Karpas-422 (cell line): Measurements from ENCODE around the gene CORO7. TPM values are rescaled to one million over a fixed set of nuclear protein-coding genes. Genes with fewer than 3 reads are reported as not detected.

Experiments
- DNase-seq: peaks from one replicate; pipeline ENCODE4 v3.0.0-alpha.2; 2015
- H2AFZ ChIP-seq: fragments of 200-600 bp; sonication (generic); 2 replicates; pipeline ENCODE4 v1.6.1; 2014; ENCODE audit warnings: antibody characterized with exemption, low read length, mixed read lengths
- H3K27ac ChIP-seq: fragments of 200-600 bp; sonication (generic); 2 replicates; pipeline ENCODE4 v1.5.1; 2014; ENCODE audit warnings: mild to moderate bottlenecking, low read length, moderate library complexity
- H3K27me3 ChIP-seq: fragments of 200-600 bp; sonication (generic); 2 replicates; pipeline ENCODE4 v1.6.1; 2014; ENCODE audit warnings: low read length, mixed read lengths
- H3K36me3 ChIP-seq: fragments of 200-600 bp; sonication (generic); 2 replicates; pipeline ENCODE4 v1.6.1; 2014; ENCODE audit warnings: low read length, mixed read lengths; ENCODE audit not compliant: insufficient read depth
- H3K4me1 ChIP-seq: fragments of 200-600 bp; sonication (generic); 2 replicates; pipeline ENCODE4 v1.6.1; 2014; ENCODE audit warnings: mild to moderate bottlenecking, low read length, mixed read lengths
- H3K4me2 ChIP-seq: fragments of 200-600 bp; sonication (generic); 2 replicates; pipeline ENCODE4 v1.6.1; 2014; ENCODE audit warnings: low read length, low read depth, mild to moderate bottlenecking; ENCODE audit not compliant: poor library complexity, severe bottlenecking
- H3K4me3 ChIP-seq: fragments of 200-600 bp; sonication (generic); 2 replicates; pipeline ENCODE4 v1.5.1; 2014; ENCODE audit warnings: mild to moderate bottlenecking, antibody characterized with exemption, low read length, mixed read lengths
- H3K79me2 ChIP-seq: fragments of 200-600 bp; sonication (generic); 2 replicates; pipeline ENCODE4 v1.6.1; 2014; ENCODE audit warnings: mild to moderate bottlenecking, low read length, mixed read lengths
- H3K9ac ChIP-seq: fragments of 200-600 bp; sonication (generic); 2 replicates; pipeline ENCODE4 v1.6.0; 2014; ENCODE audit warnings: low read length
- H3K9me2 ChIP-seq: fragments of 200-600 bp; sonication (generic), shearing (Covaris generic); replicated peaks from 2 replicates; pipeline ENCODE4 v1.6.0; 2014; ENCODE audit warnings: mild to moderate bottlenecking, low read length, moderate library complexity; ENCODE audit not compliant: insufficient read depth
- H3K9me3 ChIP-seq: fragments of 300-700, 200-600 bp; sonication (generic); 2 replicates; pipeline ENCODE4 v1.6.1; 2014; ENCODE audit warnings: low read length, mixed read lengths
- H4K20me1 ChIP-seq: fragments of 200-600 bp; sonication (generic); 2 replicates; pipeline ENCODE4 v1.6.1; 2014; ENCODE audit warnings: mild to moderate bottlenecking, antibody characterized with exemption, low read length, low read depth; ENCODE audit not compliant: insufficient read depth
- total RNA-seq: library from RNA; depleted of rRNA; stranded (reverse); fragments of >200 nt; shearing (Covaris generic); gene quantifications from 2 replicates; pipeline ENCODE4 v1.2.3, GENCODE V29; 2014; ENCODE audit warnings: low replicate concordance

CORO7 gene
- total RNA-seq, 1 experiment from 2014 or later, result 46.2 TPM

DNA sequence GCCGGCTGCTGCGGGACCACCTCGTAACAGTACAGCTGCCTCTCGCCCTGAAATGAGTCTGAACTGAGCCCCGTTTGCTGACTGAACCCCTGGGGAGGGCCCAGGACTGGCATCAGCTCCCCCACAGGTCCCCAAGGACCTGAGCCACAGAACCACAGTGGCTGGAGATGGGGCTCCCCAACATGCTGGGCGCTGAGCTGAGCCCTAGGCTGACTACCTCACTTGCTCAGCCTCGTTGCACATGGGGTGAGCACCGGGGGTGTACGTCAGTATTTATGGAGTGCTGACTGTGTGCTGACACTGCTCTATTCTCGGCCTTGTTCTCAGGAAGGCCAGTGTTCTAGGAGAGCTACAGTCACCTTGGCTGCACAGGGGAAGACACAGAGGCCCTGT lies 51.4 kb downstream of the CORO7 start:
- peaks cover 68% of the 10 kb centered on the region for H3K4me1 ChIP-seq
- peak; percentile 99 for DNase-seq
- no peaks in the 10 kb centered on the region for H3K9me2 ChIP-seq
- H3K79me2 ChIP-seq, result no peaks in the 10 kb centered on the region
- no peak overlapping the region for H2AFZ ChIP-seq
- peaks cover 4% of the 10 kb centered on the region; the same call in 1 of the 2 replicates for H4K20me1 ChIP-seq
- H3K9me3 ChIP-seq, result no peaks in the 10 kb centered on the region
- peak overlapping the region; percentile 72 for H3K9ac ChIP-seq
- peak overlapping the region; percentile 69 for H3K4me2 ChIP-seq
- no peaks in the 10 kb centered on the region for H3K27me3 ChIP-seq
- peaks cover 17% of the 10 kb centered on the region for H3K36me3 ChIP-seq
- peak overlapping the region; percentile 96 for H3K27ac ChIP-seq
- peak overlapping the region; percentile 61; the same call in 1 of the 2 replicates for H3K4me3 ChIP-seq

DNA sequence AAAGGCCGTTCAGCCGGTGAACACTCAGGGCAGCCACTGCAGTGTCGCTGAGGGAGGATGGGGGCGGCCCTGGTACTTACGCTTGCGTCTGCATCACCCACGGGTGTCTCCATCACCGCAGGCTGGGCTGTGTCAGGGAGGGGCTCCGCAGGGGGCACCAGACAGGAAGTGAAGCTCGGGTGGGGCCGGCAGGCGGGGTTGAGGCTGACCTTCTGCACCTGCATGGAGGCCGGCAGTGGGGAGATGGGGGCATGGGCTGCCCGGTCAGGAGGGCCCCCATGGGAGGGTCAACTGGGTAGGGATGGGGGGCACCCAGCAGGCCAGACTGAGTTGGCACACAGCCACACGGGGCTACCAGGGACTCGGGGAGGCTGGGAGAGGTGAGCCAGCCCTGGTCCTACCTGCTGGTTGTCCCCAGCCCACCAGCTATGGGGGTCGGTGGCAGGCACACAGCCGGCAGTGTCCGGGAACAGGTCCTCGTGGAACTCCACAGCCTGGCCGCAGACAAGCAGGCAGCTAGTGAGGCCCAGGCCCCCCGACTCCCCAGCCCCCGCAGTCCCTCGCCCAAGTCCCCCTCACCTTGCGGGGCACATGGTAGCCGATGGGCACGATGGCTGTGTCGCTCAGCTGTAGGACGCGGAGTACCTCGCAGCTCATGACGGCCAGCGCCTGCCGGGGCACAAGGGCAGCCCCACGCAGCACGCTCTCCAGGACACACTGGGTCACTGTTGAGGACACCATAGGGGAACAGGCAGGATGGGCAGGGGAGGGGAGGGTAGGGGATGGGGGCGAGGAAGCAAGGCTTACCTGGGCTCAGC lies 52.0 kb downstream of the CORO7 start:
- peaks cover 6% of the 10 kb centered on the region; the same call in 1 of the 2 replicates for H4K20me1 ChIP-seq
- peak; percentile 95 for DNase-seq
- H3K4me2 ChIP-seq, result peak overlapping the region; percentile 69
- H3K4me3 ChIP-seq, result peak overlapping the region; percentile 61
- peak overlapping the region; percentile 72 for H3K9ac ChIP-seq
- H3K4me1 ChIP-seq, result peaks cover 74% of the 10 kb centered on the region
- peak overlapping the region; percentile 96 for H3K27ac ChIP-seq
- H3K79me2 ChIP-seq, result no peaks in the 10 kb centered on the region
- H2AFZ ChIP-seq, result no peak overlapping the region
- H3K9me3 ChIP-seq, result no peaks in the 10 kb centered on the region
- no peaks in the 10 kb centered on the region for H3K27me3 ChIP-seq
- H3K36me3 ChIP-seq, result peaks cover 18% of the 10 kb centered on the region
- no peaks in the 10 kb centered on the region for H3K9me2 ChIP-seq

DNA sequence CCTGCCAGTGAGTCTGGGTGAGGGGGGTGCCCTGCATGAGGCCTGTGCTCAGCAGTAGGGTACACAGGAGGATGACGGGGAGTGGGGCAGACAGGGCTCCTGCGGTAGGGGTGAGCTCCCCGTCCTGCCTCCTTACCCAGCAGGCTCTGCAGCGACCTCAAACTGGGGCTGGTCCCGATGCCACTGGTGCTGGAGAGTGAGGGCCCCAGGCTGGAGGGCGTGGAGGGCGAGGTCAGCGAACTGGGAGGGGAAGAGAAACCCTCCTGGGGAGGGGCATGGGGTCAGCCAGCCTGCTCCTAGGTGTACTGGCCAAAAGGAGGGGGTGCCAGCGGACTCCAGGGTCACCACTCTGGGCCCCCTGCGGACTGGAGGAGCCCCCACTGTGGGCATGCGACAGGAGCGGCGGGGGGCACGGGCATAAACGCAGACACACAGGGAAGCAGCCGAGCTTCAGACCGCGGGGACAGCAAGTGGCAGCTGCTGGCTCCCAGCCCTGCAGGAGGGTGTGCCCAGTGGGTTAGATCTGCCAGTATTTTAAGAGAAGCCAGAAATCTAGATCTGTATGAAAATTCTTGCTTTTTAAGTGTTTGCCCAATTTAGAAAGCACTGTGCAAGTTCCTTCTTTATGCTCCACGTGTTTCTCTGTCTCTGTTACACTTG lies 53.8 kb downstream of the CORO7 start:
- H3K9me3 ChIP-seq, result no peaks in the 10 kb centered on the region
- H3K4me3 ChIP-seq, result peak overlapping the region; percentile 66
- peaks cover 26% of the 10 kb centered on the region for H3K36me3 ChIP-seq
- H3K27me3 ChIP-seq, result no peaks in the 10 kb centered on the region
- peaks cover 77% of the 10 kb centered on the region for H3K4me1 ChIP-seq
- peak overlapping the region; percentile 84 for H3K4me2 ChIP-seq
- peaks cover 9% of the 10 kb centered on the region; the same call in 1 of the 2 replicates for H4K20me1 ChIP-seq
- no peaks in the 10 kb centered on the region for H3K79me2 ChIP-seq
- peak overlapping the region; percentile 96 for H3K27ac ChIP-seq
- DNase-seq, result peak; percentile 96
- H2AFZ ChIP-seq, result no peak overlapping the region
- H3K9me2 ChIP-seq, result no peaks in the 10 kb centered on the region
- H3K9ac ChIP-seq, result peak overlapping the region; percentile 81

DNA sequence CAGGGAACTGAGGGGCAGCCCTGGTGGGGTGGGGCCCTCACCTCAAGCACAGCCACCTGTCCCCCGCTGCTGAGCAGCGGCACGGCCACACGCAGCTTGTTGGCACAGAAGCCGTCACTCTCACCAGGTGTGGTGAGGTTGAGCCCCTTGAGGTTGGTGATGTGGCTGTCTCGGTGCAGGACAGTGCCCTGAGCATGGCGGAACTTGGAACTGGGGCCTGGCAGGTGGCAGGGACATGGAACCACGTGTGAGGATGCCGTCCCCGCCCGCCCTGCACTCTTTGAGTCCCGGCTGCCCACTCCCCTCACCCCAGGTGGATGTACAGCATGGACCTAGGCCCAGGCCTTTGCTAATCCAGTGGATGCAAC lies 54.5 kb downstream of the CORO7 start:
- Histone ChIP-seq H3K79me2 (no peaks in the 10 kb centered on the region), H3K9me2 (no peaks in the 10 kb centered on the region), H3K36me3 (peaks cover 21% of the 10 kb centered on the region), H3K9me3 (no peaks in the 10 kb centered on the region), H3K4me1 (peaks cover 77% of the 10 kb centered on the region), H3K27me3 (no peaks in the 10 kb centered on the region), H3K27ac (peak overlapping the region; percentile 96), H2AFZ (no peak overlapping the region), H3K4me3 (peak overlapping the region; percentile 66), H4K20me1 (peaks cover 9% of the 10 kb centered on the region; the same call in 1 of the 2 replicates), H3K4me2 (peak overlapping the region; percentile 84), H3K9ac (peak overlapping the region; percentile 81)
- peak; percentile 76 for DNase-seq

DNA sequence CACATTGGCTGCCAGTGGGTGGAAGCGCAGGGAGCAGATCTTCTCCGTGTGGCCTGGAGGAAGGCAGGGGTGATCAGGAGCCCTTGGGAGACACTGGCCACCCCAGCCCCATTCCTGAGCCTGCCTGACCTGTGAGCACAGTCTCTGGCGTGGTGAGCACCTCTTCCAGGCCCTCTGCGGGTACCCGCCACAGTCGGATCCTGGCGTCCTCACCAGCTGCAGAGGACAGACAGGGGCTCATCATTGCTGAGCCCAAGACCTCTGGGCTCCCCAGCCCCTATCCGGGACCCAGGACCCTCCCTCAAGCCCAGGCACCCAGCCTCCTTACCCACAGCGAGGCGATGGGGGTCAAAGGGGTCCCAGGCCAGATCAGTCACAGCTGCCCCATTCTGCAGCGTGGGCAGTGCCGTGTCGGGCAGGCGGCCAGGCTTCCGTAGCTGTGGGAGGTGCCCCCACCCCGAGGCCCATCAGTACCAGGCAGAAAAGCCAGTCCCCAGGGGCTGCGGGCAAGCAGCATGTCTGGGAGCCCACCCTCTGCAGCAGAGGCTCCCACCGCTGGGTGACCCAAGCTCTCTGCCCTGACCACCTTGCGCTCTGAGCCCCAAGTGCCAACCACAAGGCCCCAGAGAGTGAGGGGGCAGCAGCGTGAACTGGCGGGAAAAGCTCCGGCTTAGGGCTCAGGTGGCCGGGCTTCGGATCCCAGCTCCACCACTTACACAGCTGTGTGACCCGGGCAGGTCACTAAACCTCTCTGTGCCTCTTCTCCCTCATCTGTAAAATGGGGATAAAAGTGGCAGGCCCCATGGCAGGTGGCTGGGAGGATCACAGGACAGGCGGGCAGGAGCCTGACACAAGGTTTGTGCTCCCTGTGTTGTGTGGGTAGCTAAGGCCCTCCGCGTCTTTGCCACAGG lies 55.1 kb downstream of the CORO7 start:
- Histone ChIP-seq H3K4me2 (peak overlapping the region; percentile 84), H3K9me2 (no peaks in the 10 kb centered on the region), H3K9ac (peak overlapping the region; percentile 81), H3K27me3 (no peaks in the 10 kb centered on the region), H2AFZ (no peak overlapping the region), H3K36me3 (peaks cover 21% of the 10 kb centered on the region), H3K9me3 (no peaks in the 10 kb centered on the region), H4K20me1 (peaks cover 9% of the 10 kb centered on the region; the same call in 1 of the 2 replicates), H3K27ac (peak overlapping the region; percentile 96), H3K79me2 (no peaks in the 10 kb centered on the region), H3K4me3 (peak overlapping the region; percentile 66; the same call in 1 of the 2 replicates), H3K4me1 (peaks cover 71% of the 10 kb centered on the region)
- no peak for DNase-seq

DNA sequence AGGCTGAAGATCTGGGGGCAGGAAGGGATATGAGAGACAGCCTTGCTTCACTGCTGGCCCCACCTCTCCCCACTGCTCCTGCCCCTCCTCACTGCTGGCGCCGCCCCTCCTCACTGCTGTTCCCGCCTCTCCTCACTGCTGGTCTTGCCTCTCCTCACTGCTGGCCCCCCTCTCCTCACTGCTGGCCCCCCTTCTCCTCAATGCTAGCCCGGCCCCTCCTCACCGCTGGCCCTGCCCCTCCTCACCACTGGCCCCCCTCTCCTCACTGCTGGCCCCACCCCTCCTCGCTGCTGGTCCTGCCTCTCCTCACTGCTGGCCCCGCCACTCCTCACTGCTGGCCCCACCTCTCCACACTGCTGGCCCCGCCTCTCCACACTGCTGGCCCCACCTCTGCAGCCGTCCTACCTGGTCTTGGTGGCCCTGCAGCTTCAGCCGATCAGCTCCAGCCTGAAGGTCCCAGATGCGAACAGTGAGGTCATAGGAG lies 55.8 kb downstream of the CORO7 start:
- Histone ChIP-seq H3K36me3 (peaks cover 21% of the 10 kb centered on the region), H3K4me3 (no peak overlapping the region), H3K9me3 (no peaks in the 10 kb centered on the region), H3K27ac (peak overlapping the region; percentile 96), H3K4me2 (no peak overlapping the region), H2AFZ (no peak overlapping the region), H3K79me2 (no peaks in the 10 kb centered on the region), H4K20me1 (peaks cover 9% of the 10 kb centered on the region; the same call in 1 of the 2 replicates), H3K4me1 (peaks cover 63% of the 10 kb centered on the region), H3K9me2 (no peaks in the 10 kb centered on the region), H3K27me3 (no peaks in the 10 kb centered on the region), H3K9ac (no peak overlapping the region)
- DNase-seq, result peak; percentile 77

DNA sequence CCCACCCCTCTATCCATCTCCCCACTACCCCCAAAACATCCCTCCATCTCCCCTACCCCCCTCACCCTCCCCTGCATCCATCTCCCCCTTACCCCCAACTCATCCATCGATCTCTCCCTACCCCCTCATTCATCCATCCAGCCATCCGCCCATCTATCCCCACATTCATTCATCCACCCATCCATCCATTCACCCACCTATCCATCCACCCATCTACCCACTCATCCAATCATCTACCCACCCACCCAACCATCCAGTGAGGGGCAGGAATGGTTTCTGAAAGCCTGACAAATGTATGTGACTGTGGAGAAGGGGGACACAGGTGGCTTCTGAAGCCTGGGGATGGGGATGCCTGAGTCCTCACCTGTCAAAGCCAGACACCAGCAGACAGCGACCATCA lies 56.5 kb downstream of the CORO7 start:
- Histone ChIP-seq H3K4me2 (no peak overlapping the region), H3K9me3 (no peaks in the 10 kb centered on the region), H3K4me3 (no peak overlapping the region), H3K4me1 (peaks cover 57% of the 10 kb centered on the region), H3K27ac (peak overlapping the region; percentile 14), H3K79me2 (no peaks in the 10 kb centered on the region), H2AFZ (no peak overlapping the region), H3K27me3 (no peaks in the 10 kb centered on the region), H3K9me2 (no peaks in the 10 kb centered on the region), H3K36me3 (peaks cover 21% of the 10 kb centered on the region), H4K20me1 (peaks cover 9% of the 10 kb centered on the region; the same call in 1 of the 2 replicates), H3K9ac (0 out of 2 replicates have a peak overlapping the region, but pooled peaks have one; percentile 3)
- DNase-seq, result no peak
